Activated T-cell treated with anti-CD3 and anti-CD28 coated beads, Interleukin-2, amount 50 U/mL, for 48 hours (primary cell): ENCODE results near the gene SCAF1.
A peak's percentile ranks its signal among the peaks of the same experiment; 100 is the strongest.

Experiments
- DNase-seq, 2 experiments: peaks; one replicate each; pipeline ENCODE4 v3.0.0-alpha.2; 2020

Gene SCAF1, protein sequence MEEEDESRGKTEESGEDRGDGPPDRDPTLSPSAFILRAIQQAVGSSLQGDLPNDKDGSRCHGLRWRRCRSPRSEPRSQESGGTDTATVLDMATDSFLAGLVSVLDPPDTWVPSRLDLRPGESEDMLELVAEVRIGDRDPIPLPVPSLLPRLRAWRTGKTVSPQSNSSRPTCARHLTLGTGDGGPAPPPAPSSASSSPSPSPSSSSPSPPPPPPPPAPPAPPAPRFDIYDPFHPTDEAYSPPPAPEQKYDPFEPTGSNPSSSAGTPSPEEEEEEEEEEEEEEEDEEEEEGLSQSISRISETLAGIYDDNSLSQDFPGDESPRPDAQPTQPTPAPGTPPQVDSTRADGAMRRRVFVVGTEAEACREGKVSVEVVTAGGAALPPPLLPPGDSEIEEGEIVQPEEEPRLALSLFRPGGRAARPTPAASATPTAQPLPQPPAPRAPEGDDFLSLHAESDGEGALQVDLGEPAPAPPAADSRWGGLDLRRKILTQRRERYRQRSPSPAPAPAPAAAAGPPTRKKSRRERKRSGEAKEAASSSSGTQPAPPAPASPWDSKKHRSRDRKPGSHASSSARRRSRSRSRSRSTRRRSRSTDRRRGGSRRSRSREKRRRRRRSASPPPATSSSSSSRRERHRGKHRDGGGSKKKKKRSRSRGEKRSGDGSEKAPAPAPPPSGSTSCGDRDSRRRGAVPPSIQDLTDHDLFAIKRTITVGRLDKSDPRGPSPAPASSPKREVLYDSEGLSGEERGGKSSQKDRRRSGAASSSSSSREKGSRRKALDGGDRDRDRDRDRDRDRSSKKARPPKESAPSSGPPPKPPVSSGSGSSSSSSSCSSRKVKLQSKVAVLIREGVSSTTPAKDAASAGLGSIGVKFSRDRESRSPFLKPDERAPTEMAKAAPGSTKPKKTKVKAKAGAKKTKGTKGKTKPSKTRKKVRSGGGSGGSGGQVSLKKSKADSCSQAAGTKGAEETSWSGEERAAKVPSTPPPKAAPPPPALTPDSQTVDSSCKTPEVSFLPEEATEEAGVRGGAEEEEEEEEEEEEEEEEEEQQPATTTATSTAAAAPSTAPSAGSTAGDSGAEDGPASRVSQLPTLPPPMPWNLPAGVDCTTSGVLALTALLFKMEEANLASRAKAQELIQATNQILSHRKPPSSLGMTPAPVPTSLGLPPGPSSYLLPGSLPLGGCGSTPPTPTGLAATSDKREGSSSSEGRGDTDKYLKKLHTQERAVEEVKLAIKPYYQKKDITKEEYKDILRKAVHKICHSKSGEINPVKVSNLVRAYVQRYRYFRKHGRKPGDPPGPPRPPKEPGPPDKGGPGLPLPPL

DNA sequence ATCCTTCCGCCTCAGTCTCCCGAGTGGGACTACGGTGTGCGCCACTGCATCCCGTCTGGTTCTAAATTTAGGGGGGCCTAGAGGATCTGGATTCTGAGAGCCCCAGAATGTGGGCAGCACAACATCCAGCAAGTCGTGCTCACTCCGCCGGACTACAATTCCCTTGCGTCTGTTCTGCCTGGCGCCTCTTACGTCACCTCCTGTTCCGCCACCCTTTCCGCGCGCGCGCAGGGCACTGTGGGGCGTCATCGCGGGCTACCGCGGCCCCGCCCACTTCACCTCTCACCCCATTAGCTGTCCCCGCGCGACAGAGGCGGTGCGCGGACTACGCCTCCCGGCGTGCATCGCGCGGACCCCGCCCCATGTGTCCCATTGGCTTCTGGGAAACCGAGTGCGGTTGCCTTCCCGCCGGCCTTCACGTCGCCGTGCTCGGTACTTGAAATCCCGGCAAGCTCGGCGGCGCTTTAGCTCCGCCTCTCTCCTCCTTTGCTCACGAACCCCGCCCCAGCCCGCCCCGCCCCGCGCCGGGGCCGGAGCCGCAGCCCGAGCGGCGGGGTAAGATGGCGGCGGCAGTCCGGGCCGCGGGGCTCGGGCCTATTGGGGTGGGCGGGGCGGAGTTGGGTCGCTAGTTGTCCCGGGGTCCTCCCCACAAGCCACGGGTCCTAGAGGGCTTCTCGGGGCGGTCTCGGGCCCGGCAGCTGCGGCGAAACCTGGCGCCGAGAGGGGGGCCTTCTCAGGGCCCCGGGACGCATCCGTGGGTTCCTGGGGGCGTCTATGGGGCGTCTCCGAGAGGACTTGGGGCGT lies at the start of gene SCAF1:
Gene SCAF1, plus strand, starts transcription at position 522 of the 804 bp plus-strand sequence. CDS start 2,818 bp downstream, outside the sequence.
- DNase-seq = peak; percentile 99

DNA sequence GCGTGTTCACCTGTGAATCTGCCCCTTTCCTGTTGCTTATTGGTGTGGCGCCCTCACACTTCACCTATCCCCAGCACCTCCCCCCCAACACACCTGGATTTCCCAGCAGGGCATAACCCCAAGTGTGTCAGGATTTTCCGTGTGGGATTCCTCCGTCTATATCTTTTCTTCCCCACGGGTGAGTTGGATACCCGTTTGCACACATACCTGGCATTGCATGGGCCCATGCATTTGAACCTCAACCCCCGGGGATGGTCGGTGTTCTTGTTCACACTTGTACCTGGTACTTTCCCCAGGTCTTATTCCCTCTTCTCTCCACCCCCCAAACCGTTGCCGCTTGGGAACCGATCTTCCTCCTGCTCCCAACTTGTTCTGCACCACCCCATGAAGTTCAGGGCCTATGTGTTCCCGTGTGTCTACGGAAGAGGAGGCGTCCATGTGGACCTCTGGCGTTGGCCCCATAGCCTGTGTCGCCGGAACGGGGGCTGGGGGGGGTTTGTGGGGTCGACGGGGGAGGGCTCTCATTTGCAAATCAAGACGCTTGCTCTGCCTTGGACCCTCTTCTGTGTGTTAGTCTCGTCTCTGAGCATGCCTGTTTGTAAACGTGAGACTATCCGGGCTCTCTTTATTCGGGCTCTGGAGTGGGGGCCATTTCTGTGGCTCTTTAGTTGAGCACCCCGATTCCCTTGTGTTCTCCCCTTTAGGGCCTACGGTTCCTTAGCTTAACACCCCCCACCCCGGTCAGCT lies 49.4 kb upstream of the SCAF1 start:
- peak in 1 of 2 experiments; percentile 59 for DNase-seq

DNA sequence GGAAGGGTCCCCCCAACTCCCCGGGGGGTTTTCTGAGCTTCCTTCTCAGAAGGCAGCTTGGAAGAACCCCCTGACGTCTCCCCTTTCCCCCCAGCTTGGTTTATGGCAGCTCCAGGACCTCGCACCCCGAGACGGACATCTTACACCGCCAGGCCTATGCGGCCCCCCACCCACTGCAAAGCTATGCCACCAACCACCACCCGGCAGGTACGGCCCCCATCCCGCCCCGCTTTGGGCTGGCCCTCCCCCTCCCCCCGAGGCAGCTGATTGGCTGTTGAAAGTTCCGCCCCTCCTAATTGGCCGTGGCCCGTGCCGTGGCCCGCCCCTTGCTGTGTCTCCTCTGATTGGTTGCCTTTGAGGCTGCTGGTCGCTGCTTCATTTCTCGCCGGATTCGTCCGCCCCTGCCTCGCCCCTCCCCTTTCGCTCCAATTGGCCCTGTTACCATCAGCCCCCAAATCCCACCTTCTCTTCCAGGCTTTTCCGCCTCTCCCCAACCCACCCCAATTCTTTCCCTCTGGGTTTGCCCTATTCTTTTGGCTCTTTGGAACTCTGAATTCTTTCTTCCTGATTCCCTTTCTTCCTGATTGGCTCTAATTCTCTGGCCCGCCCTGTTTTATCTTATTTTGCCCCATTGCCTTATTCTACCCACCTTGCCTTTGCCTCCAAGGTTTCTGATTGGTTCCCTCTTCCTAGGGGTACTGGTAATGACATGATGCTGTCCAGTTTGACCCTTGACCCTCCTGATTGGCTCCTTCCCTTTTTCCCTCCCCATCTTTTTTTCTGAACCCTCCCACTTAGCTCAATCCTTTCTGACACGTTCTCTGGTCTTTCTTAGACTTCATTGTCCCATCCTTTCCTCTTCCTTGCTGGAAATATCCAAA lies 48.5 kb upstream of the SCAF1 start:
- DNase-seq = peak; percentile 95 to 96

DNA sequence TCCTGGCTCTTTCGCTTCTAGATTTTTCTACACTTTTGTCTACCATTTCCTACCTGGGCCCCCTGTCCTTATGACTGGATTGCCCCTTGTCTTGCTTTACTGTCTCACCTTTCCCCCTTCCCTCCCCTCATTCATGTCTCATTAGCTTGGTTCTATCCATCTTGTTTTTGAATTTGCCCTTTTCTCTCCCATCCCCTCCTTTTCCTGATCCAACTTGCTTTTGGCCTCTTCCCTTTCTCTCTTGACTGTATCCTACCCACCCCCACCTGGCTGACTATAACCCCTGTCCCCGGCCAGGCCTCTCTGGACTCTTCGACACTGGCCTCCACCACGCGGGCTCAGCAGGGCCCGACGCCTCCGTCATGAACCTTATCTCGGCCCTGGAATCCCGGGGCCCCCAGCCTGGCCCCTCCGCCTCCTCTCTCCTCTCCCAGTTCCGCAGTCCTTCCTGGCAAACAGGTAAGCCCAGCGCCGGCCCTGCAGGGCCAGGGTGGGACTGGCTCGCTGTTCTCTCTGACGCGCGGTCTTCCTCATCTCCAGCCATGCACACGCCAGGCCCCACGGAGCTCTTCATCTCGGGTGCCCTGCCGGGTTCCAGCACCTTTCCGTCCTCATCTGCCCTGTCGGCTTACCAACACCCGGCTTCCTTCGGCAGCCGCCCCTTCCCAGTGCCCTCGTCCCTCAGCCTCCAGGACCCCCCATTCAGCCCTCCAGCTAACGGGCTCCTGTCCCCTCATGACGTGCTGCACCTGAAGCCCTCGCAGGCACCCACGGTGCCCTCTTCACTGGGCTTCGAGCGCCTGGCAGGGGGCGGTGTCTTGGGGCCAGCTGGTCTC lies 47.6 kb upstream of the SCAF1 start:
- no peak for DNase-seq

DNA sequence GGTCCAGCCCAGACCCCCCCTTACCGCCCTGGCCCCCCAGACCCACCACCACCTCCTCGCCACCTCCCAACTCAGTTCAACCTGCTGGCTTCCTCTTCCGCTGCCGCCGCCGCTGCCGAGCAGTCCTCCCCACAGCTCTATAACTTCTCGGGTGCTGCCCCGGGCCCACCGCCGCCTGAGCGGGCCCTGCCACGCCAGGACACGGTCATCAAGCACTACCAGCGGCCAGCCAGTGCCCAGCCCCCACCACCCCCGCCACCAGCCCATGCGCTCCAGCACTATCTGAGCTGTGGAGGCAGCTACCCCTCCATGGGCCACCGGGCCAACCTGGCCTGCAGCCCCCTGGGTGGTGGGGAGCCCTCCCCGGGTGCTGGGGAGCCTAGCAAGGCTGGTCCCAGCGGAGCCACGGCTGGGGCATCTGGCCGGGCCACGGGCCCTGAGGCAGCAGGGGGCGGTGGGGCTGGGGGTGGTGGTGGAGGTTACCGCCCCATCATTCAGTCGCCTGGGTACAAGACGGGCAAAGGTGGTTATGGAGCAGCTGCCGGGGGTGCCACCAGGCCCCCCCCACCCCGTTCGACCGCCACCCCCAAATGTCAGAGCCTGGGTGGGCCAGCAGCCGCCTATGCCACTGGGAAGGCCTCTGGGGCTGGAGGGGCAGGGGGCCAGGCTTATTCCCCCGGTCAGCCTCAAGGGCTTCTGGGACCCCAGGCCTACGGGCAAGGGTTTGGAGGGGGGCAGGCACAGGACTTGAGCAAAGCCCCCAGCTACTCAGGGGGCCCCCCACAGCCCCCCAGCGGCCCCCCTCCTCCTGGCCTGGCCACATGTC lies 46.8 kb upstream of the SCAF1 start:
- DNase-seq = no peak

DNA sequence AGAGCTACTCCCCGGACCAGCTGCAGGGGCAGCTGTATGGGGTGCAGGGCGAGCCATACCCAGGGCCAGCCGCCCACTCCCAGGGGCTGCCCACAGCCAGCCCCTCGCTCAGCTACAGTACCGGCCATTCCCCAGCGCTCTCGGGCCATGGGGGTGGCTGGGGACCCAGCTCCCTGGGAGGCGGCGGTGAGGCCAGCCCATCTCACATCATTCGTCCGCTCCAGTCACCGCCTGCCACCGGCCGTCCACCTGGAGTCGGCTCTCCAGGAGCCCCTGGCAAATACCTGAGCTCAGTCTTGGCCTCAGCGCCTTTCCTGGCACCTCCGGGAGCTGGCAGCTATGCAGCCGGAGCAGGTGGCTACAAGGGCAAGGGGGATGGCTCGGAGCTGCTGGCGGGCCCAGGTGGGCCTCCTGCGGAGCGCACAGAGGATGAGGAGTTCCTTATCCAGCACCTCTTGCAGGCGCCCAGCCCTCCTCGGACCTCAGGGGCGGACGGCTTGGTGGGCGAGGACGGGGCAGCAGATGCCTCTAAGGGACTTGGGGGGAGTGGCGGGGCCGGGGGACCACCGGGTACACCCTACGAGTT lies 46.1 kb upstream of the SCAF1 start:
- DNase-seq = no peak

DNA sequence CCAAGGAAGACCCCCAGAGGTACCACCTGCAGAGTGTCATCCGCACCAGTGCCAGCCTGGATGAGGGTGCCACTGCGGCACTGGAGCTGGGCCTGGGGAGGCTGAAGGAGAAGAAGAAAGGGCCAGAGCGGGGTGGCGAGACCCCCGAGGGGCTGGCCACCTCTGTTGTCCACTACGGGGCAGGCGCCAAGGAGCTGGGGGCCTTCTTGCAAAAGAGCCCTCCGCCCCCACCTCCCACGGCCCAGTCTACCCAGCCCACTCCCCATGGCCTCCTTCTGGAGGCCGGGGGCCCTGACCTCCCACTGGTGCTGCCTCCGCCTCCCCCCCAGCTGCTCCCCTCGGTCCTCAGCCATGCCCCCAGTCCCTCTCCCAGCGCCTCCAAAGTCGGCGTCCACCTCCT lies 45.6 kb upstream of the SCAF1 start:
- no peak for DNase-seq

DNA sequence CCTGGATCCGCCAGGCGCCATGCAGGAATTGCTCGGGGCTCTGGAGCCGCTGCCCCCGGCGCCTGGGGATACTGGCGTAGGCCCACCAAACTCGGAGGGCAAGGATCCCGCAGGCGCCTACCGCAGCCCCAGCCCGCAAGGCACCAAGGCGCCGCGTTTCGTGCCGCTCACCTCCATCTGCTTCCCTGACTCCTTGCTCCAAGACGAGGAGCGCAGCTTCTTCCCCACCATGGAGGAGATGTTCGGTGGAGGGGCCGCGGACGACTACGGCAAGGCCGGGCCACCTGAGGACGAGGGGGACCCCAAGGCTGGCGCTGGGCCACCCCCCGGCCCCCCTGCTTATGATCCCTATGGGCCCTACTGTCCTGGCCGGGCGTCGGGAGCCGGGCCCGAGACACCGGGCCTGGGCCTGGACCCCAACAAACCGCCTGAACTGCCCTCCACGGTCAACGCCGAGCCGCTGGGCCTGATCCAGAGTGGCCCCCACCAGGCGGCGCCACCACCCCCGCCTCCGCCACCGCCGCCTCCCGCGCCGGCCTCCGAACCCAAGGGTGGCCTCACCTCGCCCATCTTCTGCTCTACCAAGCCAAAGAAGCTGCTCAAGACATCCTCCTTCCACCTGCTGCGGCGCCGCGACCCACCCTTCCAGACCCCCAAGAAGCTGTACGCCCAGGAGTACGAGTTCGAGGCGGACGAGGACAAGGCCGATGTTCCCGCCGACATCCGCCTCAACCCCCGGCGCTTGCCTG lies 44.9 kb upstream of the SCAF1 start:
- DNase-seq = no peak

DNA sequence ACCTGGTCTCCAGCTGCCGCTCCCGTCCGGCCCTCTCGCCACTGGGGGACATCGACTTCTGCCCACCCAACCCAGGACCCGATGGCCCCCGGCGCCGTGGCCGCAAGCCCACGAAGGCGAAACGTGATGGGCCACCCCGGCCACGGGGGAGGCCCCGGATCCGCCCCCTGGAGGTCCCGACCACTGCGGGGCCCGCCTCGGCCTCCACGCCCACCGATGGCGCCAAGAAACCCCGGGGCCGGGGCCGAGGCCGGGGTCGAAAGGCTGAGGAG lies 44.4 kb upstream of the SCAF1 start:
- no peak for DNase-seq

DNA sequence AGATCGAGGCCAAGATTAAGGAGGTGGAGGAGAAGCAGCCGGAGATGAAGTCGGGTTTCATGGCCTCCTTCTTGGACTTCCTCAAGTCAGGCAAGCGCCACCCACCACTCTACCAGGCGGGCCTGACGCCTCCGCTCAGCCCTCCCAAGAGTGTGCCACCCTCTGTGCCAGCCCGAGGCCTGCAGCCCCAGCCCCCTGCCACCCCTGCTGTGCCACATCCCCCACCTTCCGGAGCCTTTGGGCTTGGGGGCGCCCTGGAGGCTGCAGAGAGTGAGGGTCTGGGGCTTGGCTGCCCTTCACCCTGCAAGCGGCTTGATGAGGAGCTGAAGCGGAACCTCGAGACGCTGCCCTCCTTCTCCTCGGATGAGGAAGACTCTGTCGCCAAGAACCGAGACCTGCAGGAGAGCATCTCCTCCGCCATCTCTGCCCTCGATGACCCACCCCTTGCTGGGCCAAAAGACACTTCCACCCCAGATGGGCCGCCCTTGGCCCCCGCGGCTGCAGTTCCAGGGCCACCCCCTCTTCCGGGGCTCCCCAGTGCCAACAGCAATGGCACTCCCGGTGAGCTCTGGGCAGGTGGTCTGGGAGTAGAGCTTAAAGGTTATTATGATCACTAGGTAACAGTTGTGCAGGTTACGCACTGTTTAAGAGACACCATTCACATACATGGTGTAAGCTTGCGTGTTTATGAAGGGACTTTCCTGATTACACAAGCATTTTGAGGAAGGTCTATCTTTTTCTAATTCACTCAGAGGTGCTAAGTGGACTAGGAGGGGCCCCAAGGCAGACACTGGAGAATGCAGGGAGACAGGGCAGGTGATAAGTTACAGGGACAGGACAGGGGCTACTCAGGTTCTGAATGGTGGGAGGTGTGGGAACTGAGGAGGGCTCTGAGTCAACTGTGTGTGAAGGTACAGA lies 42.4 kb upstream of the SCAF1 start:
- no peak for DNase-seq

DNA sequence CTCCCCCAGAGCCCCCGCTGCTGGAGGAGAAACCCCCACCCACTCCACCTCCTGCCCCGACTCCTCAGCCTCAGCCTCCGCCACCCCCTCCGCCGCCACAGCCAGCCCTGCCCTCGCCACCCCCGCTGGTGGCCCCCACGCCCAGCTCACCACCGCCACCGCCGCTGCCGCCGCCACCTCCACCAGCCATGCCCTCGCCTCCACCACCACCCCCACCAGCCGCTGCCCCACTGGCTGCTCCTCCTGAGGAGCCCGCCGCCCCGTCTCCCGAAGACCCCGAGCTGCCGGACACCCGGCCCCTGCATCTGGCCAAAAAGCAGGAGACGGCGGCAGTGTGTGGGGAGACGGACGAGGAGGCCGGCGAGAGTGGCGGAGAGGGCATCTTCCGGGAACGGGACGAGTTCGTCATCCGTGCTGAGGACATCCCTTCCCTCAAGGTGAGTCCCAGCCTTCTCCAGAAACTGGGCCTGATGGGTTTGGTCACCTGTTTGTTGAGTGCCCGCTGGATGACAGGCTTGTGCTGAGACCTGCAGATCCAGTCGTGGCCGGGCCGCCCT lies 40.4 kb upstream of the SCAF1 start:
- DNase-seq = no peak

DNA sequence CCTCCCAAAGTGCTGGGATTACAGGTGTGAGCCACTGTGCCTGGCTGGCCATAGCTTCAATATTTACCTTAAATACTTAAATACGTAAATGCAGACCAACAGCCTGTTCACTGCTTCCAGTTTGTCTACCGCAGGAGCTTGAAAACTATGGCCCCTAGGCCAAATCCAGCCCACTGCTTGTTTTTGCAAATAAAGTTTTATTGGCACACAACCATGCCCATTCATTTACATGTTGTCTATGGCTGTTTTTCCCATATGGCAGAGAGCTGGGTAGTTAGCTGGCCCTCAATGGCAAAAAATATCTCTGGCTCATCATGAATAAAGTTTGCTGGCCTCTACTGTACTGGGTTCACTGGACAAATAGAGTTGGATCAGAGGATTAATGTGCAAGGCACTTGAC lies 39.2 kb upstream of the SCAF1 start:
- no peak for DNase-seq

DNA sequence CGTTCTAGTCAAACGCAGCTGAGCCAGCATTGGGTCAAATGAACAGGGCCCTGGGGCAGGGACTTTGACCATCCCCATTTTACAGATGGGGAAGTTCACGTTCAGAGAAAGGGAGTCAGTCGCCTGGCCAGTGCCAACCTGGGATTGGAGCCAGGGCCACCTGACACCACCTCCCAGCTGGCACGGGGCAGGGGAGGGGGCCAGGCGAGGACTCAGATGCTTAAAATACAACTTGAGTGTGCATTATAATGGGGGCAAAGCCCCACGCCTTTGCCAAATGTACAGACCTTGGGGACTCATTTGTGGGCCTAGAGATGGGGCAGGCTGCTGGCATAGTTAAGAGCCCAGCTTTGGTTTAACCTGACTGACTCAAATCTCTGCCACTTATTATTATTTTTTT lies 36.4 kb upstream of the SCAF1 start:
- no peak for DNase-seq

DNA sequence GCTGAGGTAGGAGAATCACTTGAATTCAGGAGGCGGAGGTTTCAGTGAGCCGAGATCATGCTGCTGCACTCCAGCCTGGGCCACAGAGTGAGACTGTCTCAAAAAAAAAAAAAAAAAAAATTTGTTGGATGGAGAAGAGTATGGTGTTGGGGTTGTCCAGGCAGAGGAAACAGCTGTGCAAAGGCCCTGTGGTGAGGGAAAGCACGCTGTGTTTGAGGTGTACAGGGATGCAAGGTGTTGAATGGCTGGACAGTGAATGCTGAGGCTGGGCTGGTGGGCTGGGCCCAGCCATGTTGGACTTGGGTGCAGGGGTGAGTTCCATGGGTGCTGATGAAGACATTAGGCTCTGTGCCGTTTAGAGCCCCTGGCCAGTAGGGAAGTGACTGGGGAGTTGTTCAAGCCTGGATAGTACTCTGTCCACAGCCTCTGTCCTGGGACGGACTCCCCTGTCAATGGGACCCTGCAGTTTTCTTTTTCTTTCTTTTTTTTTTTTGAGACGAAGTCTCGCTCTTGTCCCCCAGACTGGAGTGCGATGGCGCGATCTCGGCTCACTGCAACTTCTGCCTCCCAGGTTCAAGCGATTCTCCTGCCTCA lies 32.4 kb upstream of the SCAF1 start:
- DNase-seq = no peak

DNA sequence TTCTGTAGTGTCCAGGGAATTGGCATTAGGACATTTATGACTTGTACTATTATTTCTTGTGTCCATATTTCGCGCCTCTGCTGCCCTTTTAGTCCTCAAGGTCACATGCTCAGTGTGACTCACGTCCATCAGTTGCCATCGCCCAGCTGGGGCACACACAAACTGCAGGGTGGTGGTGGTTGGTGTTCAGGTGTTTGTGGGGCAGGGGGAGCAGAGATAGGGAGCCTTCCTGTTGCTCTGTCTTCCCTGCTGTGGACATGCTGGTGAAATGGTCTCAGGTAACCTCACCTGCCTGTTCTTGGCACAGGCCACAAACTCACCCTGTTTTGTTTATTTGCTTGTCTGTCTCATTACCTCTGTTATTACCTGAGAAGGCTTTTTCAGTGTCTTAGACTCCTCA lies 28.6 kb upstream of the SCAF1 start:
- DNase-seq = no peak
